HG03575 (cell line): ENCODE data around the gene SHISA8.

Experiments
- ATAC-seq: cut with Tn5 transposase; IDR thresholded peaks from one replicate; pipeline ENCODE4 v1.9.1; 2021; ENCODE audit not compliant: unreplicated experiment, insufficient number of reproducible peaks, low FRiP score; ENCODE audit errors: extremely low read depth

SHISA8 gene

DNA sequence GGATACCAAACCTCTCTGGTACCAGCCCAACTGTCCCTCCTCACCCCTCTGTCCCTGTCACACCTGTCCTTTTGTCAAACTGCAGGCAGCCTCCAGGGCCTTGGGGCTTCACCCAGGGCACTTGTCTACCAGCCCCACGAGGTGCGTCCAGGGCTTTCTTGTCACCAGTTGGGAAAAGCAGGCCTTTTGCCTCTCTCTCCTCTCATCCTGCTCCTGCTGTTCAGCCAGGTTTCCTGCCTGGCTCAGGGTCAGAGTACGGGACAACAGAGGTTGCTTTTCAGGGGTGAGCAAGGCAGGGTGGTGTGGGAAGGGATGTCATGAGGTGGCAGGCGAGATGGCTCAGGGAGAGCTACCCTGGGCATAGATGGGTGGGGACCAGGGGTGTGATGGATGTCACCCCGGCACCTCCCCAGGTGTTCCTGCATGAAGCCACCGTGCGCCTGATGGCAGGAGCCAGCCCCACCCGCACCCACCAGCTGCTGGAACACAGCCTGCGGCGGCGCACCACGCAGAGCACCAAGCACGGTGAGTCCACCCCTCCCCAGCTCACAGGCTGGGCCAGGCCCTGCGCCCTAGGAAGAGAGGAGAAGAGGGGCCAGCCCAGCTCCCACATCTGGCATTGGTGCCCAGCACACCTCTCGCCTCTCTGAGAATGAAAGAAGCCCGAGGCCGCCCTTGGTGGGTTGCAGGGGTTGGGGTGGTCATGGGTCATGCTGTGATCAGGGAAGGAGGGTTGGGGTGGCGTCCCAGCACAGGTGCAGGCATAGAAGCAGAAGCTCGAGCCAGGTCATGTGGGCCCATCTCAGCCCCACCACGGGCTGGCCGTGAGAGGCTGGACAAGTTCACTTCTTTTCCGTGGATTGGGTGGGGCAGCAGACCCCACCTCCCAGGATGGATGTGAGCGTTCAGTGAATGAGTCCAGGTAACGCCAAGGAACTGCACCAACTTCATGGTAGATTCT, 10.1 kb downstream of the SHISA8 start:
- no peak for ATAC-seq

DNA sequence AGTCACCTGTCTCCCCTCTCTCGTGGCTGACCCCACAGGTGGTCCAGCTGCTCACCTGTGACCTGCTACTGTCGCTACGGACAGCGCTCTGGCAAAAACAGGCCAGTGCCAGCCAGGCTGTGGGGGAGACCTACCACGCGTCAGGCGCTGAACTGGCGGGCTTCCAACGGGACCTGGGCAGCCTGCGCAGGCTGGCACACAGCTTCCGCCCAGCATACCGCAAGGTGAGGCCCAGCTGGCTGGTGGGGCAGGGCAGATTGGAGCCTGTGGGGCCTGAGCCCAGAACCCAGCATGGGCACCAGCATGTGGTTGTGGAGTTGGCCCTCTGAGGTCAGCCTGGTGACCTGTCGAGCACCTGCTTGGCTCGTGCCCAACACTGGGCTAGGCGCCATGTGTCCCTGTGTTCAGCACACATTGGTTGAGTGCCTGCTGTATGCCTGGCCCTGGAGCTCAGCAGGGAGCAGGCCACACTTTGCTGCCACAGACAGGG, 11.9 kb downstream of the SHISA8 start:
- ATAC-seq = no peak

DNA sequence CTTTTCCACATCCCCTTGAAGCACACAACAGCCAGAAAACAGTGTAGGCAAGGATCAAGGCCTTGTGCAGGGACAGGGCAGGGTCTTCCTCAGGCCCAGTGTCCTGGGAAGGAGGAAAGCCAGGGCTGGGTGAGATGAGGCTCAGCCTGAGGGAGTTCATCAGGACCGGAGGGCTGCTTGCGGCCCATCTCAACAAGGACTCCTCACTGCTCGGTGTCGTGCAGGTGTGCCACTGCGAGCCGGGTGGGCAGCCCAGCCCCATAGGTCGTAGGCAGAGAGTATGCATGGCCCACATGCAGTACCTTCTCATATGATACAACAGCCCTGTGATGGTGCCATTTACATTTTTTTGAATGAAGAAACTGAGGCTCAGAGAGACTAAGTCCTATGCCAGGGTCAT, 12.9 kb downstream of the SHISA8 start:
- ATAC-seq = no peak

DNA sequence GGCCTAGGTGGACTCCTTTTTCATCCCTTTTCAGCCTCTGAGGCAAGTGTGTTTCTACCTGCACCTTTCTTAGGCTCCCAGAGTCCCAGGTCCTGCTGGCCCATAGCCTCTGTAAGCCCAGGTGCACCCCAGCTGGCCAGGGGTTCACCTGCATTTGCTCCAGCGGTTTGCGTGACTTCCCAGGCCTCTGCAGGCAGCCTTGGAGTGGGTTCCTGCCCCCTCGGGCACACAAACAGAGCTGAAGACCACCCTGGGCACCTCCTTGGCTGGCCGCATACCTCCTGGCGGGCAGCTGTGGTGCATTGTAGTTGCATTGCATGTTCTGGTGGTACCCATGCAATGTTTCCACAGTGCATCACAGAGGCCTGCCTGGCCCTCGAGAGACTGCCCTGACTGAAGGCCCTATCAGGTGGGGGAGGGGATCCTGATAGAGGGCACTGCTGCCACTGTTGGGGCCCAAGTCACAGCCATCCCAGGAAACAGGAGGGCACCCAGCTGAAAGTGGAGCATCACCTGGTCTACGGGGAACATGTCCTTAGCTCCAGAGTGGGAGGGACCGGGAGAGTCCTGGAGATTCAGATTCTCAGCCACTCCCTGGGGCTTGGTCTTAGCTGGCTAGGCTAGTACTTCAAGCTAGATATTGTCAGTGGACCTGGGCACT, 14.1 kb downstream of the SHISA8 start:
- no peak for ATAC-seq

DNA sequence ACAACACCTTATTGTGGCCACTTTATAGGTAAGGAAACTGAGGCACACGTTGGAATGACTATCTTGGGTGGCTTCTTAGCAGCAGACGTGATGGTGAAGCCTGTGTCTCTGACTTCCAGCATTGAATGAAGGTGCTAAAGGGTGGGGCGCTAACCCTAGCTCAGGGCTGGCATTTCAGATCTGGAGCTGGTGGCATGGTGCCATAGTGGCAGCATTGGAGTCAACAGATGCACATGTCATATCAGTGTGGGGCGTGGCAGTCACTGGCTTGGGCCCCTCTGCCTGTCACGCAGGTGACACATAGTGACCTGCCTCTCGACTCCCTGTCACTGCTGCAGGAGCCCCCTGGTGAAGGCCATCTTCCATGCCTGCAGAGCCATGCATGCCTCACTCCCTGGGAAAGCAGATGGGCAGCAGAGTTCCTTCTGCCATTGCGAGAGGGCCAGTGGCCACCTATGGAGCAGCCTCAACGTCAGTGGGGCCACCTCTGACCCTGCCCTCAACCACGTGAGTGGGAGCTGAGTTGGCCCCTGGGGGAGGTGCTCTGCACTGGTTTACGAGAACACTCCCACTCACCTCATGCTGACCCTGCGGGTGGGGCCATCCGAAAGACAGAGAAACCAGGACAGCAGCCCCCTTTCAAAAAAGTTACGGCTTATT, 14.8 kb downstream of the SHISA8 start:
- no peak for ATAC-seq

DNA sequence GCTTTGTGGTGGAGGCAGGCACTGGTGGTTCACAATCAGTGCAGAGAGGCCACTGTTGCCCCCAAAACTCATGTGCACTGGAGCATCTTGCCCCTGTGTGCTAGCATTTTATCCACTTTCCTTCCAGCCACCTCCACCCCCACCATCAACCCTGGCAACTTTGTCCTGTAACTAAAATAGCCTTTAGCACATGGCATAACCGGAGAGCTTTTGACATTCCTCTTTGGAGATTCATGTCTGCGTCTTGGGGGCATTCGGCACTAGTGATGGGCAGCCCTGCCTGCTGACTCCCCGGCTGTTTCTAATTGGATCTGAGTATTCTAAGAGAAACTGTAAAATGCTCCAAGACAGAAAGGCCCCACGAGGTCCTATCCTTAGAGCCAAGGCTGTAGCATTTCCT, 15.8 kb downstream of the SHISA8 start:
- ATAC-seq = no peak

DNA sequence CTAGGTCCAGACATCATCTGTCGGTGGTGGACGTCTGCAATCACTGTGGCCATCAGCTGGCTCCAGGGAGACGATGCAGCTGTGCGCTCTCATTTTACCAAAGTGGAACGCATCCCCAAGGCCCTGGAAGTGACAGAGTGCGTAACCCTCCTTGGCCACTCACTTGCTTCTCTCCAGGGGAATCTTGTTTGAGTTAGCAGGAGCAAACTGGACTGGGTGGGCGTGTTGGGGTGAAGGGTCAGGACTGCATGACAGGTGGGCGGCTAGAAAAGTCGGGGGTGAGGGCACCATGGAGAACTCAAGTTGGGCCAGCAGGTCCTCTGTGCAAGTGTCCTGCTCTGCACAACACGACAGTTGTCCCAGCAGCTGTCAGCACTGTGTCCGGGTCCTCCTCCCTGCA, 16.2 kb downstream of the SHISA8 start:
- ATAC-seq = no peak

DNA sequence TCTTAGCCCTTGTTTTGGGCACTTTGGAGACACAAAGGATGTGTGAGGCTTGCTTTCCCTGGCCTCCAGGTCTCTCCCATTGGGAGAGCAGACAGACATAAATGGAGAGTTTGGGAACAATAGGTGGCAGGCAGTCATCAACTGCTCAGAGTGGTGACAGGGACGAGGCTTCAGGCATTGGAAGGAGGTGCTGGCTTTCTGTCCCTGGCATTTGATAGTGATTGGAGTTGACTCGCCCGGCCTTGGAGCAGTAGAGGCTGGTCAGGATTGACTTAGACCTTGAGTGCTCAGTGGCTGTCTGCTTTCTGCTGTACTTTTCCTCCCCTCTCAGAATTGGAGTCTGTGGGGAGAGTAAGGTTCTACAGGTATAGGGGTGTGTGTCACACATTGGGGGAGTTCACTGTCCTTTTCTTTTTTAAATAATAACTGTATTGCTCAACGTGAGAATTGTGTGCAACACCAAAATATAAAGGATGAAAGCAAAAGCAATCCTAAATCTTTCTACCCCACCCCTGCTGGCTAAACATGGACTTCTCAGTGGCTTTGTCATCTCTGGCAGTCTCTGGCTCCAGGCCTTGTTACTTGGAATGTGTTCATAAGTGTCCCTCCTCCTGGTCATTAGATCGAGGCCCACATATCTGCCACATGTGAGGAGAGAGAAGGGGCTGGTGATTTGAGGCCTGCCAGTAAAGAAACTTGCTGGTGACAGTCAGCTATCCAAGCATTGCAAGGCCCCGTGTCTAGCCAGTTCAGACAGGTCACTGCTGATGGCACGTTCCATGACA, 21.1 kb downstream of the SHISA8 start:
- no peak for ATAC-seq

DNA sequence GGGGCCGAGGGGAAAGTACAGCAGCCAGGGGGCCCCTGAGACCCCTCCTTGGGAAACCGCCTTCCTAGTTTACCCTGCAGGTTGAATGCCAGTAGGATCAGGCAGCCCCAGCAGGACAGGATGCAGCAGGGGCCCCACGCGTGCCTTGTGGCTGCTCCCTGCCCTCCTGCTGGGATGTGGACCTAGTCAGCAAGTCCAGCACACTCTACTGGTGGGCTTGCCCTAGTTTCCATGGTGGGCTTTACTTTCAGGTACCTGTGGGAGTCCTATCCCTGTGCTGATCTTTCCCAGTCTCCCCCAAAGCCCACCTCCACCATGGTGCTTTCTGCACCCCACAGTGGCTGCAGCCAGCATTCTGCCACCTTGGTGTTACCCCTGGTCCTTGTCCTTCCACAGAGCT, 22.2 kb downstream of the SHISA8 start:
- ATAC-seq = no peak

DNA sequence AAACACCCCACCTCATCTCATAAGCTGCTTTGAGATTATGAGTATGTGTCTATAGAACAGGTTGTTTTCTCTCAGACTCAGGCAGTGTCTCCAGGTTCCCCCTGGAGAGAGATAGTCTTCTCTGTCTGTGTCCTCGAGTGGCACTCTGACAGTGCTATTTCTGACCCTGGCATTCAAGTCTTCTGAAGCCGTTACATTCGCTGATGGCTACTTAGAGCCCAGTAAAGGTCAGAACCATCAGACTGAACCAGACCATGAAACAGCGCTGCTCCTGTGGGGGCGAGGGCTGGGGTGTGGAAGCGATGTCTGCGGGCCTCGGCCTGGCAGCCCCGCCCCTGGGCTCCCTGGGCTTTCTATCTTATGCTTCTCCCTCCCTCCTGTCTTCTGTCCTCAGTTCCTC, 23.5 kb downstream of the SHISA8 start:
- no peak for ATAC-seq

DNA sequence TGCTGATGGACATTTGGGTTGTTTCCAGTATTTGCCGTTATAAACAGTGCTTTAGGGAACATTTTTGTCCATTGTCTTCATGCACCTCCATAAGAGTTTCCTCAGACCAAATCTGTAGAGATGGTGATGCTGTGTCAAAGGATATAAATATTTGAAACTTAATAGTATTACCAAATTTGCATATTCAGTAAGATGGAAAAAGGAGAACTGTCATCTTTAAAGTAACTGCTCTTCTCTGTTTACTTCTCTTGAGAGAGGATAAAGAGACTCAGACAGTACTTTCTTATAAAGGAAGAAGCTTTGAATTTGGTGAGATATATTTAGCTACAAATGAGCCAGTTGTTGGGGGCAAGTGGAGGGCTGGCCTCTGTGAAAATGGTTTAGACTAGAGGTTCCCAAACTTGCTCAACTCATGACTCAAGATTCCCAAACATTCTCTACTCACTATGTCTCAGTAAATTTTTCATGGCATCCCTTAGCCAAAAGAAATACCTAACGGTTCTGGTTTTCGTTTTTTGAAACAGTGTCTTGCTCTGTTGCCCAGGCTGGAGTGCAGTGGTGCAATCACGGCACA, 26.2 kb downstream of the SHISA8 start:
- ATAC-seq = no peak

DNA sequence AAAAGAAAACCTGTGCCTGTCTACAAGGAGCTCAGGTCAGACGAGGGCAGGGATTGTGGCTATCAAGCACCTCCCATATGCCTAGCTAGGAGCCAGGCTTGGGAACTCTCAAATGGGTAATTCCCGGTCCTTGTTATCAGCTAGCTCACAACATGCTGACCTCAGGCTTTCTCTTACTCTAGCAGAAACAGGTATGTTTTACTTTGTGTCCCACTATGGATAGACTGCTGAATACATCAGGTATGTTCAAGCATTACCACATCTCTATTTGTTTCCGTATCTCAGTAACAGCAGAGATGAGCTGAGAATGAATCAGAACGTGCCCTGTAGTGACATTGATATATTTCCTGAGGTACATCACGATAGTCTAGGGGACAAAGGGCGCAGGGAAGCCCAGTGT, 29.4 kb downstream of the SHISA8 start:
- ATAC-seq = no peak

DNA sequence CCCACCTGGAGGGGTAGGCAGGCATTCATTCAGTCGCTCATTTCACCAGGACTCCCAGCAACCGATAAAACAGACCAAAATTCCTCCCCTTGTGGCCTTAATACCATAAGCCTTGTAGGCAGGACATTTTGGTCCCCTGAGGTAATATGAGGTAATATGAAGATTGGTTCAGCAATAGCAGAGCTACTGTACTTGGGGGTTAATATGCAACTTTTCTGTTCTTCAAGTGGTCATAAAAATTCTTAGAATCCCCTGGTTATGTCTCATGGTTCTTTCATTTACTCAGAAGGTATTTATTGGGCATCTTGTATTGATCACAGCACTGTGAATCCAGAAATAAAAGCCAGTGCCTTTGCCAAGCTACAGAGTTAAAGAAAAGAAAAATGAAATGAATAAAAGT, 29.8 kb downstream of the SHISA8 start:
- no peak for ATAC-seq

DNA sequence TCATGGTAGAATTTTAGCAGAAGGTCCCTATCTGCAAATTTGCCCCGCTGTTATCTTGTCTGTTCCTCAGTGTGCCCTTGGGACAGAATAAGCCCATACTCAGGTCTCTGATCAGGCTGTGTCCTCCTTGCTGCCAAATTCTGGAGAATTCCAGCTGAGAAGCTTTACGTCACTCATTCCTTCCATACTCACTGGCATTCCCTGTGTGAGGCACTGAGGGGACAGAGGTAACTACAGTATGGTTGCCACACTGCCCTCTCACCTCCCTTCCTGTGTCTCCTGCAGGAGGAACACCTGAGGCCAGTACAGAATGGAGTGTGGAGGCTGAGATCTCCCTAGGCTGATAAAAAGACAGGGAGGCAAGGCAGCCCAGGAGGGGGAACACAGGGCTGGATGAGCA, 31.5 kb downstream of the SHISA8 start:
- ATAC-seq = no peak

DNA sequence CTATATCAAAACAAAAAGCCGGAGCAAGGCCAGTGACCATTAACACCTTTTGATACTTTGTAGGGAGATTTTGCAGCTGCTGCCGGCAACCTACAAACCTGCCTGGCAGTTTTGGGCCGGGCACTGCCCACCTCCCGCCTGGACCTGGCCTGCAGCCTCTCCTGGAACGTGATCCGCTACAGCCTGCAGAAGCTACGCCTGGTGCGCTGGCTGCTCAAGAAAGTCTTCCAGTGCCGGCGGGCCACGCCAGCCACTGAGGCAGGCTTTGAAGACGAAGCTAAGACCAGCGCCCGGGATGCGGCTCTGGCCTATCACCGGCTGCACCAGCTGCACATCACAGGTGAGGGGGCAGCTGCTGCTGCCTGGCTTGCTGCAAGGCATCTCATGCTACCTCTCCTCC, 34.2 kb downstream of the SHISA8 start:
- no peak for ATAC-seq

DNA sequence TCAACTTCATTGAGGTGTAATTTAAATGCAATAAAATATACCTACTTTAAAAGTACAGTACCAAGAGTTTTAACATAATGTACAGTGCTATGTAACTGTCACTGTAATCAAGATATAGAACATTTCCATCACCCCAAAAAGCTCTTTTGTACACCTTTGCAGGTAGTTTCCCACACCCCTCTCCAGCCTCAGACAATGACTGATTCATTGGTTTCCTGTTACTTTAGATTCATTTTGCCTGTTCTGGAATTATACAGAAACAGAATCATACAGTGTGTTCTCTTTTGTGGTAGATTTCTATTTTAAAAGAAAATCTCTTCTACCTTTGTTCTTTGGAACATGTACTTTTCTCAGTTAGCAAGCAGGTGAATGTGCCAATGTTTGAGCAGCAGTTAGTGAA, 38.2 kb downstream of the SHISA8 start:
- ATAC-seq = no peak

DNA sequence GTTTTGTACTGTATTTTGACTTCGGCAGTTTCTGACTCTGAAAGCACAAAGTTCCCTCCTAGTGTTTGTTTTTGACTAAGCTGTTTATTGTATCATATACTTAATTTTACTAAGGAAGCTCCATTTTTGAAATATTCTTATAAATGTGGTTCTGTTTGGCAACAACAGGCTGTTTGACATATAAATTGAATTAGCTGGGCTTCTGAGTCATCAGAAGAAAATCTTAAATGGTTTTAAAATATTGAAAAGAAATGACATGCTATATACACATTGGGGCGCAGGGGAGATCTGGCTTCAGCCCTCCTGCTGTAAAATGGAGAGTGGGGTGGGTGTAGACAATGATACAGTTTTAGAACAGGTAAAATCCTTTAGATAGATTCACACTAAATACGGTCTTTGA, 38.6 kb downstream of the SHISA8 start:
- no peak for ATAC-seq

DNA sequence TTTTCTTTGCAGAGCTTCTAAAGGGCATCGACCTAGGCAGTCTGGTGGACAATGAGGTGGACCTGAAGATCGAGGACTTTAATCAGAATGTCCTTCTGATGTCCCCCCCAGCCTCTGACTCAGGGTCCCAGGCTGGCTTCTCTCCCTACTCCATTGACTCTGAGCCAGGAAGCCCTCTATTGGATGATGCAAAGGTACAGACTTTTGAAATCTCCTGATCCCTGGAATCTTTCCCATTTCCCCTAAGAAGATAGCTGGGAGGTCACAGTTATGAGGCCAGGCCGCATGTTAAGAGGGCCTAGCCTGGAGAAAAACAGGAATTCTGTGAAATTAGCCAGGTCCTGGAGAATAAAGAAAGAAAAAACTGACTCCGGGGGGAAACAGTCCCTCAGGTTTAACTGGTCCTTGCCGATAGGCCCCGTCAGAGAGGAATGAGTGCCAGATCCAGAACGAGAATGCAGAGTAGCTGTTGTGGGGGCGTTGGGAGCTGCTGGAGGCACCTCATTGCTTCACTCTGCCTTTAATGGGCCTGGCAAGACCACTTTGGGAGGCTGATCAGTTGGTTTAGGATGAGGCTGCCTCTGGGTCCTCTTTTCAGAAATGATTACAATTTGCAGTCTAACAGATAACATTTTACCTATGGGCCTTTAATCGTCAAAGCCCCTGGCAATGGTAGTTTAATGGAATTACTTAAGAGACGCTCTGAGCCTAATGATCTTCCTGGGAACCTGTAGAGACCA, 39.2 kb downstream of the SHISA8 start:
- no peak for ATAC-seq
